OCI-LY3 (cell line): ENCODE measurements around the gene KLHDC8B.

Experiments
- H2AFZ ChIP-seq: fragments of 200-600, 300-600 bp; shearing (Covaris generic); 2 replicates; pipeline ENCODE4 v1.6.0; 2014; ENCODE audit warnings: antibody characterized with exemption, low read depth, low read length
- H3K27ac ChIP-seq: fragments of 200-600, 300-600 bp; sonication (generic); 2 replicates; pipeline ENCODE4 v1.5.1; 2014; ENCODE audit warnings: mild to moderate bottlenecking, low read length, moderate library complexity, mixed read lengths
- H3K27me3 ChIP-seq: fragments of 200-600, 300-600 bp; sonication (generic); 2 replicates; pipeline ENCODE4 v1.6.1; 2014; ENCODE audit warnings: low read depth, low read length, mixed read lengths
- H3K36me3 ChIP-seq: fragments of 200-600, 300-600 bp; sonication (generic); replicated peaks from 2 replicates; pipeline ENCODE3; 2014; ENCODE audit warnings: low read depth, low read length, mixed read lengths
- H3K4me1 ChIP-seq: fragments of 300-600, 200-600 bp; sonication (generic); 2 replicates; pipeline ENCODE4 v1.6.1; 2014; ENCODE audit warnings: low read length, mixed read lengths
- H3K4me2 ChIP-seq: fragments of 200-600, 300-600 bp; sonication (generic); 2 replicates; pipeline ENCODE4 v1.6.1; 2014; ENCODE audit warnings: low read length, mixed read lengths
- H3K4me3 ChIP-seq: fragments of 300-600, 200-600 bp; sonication (generic); 2 replicates; pipeline ENCODE4 v1.5.1; 2014; ENCODE audit warnings: antibody characterized with exemption, mild to moderate bottlenecking, low read length, moderate library complexity
- H3K79me2 ChIP-seq: fragments of 300-600, 200-600 bp; shearing (Covaris generic); 2 replicates; pipeline ENCODE4 v1.6.1; 2014; ENCODE audit warnings: mild to moderate bottlenecking, low read length, mixed read lengths
- H3K9ac ChIP-seq: fragments of 300-600, 200-600 bp; shearing (Covaris generic); 2 replicates; pipeline ENCODE4 v1.6.0; 2014; ENCODE audit warnings: mild to moderate bottlenecking, low read length, moderate library complexity
- H3K9me3 ChIP-seq: fragments of 200-600, 300-600 bp; shearing (Covaris generic); 2 replicates; pipeline ENCODE4 v1.6.1; 2014; ENCODE audit warnings: low read length, mixed read lengths; ENCODE audit not compliant: insufficient read depth
- H4K20me1 ChIP-seq: fragments of 200-600, 300-600 bp; sonication (generic); 2 replicates; pipeline ENCODE4 v1.6.1; 2016; ENCODE audit warnings: low read length, mixed read lengths; ENCODE audit not compliant: insufficient read depth
- CTCF ChIP-seq: fragments of 200-600, 300-600 bp; sonication (generic); IDR thresholded peaks from 2 replicates; pipeline ENCODE4 v1.5.1; 2014; ENCODE audit warnings: antibody characterized with exemption, low read length, low read depth
- EZH2phosphoT487 ChIP-seq: fragments of 200-600 bp; shearing (Covaris generic); IDR thresholded peaks from 2 replicates; pipeline ENCODE4 v1.6.1; 2018; ENCODE audit warnings: antibody characterized with exemption, mixed run types, low read depth

KLHDC8B gene

GRCh38 chr3:49173792-49174170 lies 2.4 kb downstream of the KLHDC8B start:
- Histone ChIP-seq H3K9me3 (no peaks in the 10 kb centered on the region), H3K79me2 (no peaks in the 10 kb centered on the region), H3K9ac (no peak overlapping the region), H3K4me1 (peaks cover 10% of the 10 kb centered on the region), H3K4me3 (no peak overlapping the region), H3K27me3 (no peaks in the 10 kb centered on the region), H3K27ac (no peak overlapping the region), H3K4me2 (no peak overlapping the region), H4K20me1 (no peaks in the 10 kb centered on the region), H3K36me3 (no peaks in the 10 kb centered on the region), H2AFZ (no peak overlapping the region)
- TF ChIP-seq EZH2phosphoT487, result no peak
- no peak for TF ChIP-seq CTCF

GRCh38 chr3:49174397-49174985 lies 3.1 kb downstream of the KLHDC8B start:
- Histone ChIP-seq H3K79me2 (no peaks in the 10 kb centered on the region), H3K36me3 (no peaks in the 10 kb centered on the region), H3K4me3 (no peak overlapping the region), H4K20me1 (no peaks in the 10 kb centered on the region), H3K4me2 (no peak overlapping the region), H2AFZ (no peak overlapping the region), H3K27ac (no peak overlapping the region), H3K27me3 (no peaks in the 10 kb centered on the region), H3K9ac (no peak overlapping the region), H3K4me1 (peaks cover 10% of the 10 kb centered on the region), H3K9me3 (no peaks in the 10 kb centered on the region)
- no peak for TF ChIP-seq EZH2phosphoT487
- TF ChIP-seq CTCF, result no peak

GRCh38 chr3:49175530-49175929 lies 4.1 kb downstream of the KLHDC8B start:
- Histone ChIP-seq H3K36me3 (no peaks in the 10 kb centered on the region), H3K9ac (no peak overlapping the region), H3K27ac (no peak overlapping the region), H3K4me3 (no peak overlapping the region), H3K4me1 (peaks cover 9% of the 10 kb centered on the region), H3K4me2 (no peak overlapping the region), H3K27me3 (no peaks in the 10 kb centered on the region), H2AFZ (no peak overlapping the region), H3K9me3 (no peaks in the 10 kb centered on the region), H3K79me2 (no peaks in the 10 kb centered on the region), H4K20me1 (no peaks in the 10 kb centered on the region)
- TF ChIP-seq EZH2phosphoT487 (no peak), CTCF (no peak)

GRCh38 chr3:49177073-49177472 lies 5.7 kb downstream of the KLHDC8B start:
- no peaks in the 10 kb centered on the region for H3K36me3 ChIP-seq
- H3K27me3 ChIP-seq, result no peaks in the 10 kb centered on the region
- no peak overlapping the region for H3K9ac ChIP-seq
- H3K4me1 ChIP-seq, result peaks cover under 1% of the 10 kb centered on the region
- H3K79me2 ChIP-seq, result no peaks in the 10 kb centered on the region
- H3K9me3 ChIP-seq, result no peaks in the 10 kb centered on the region
- H3K27ac ChIP-seq, result no peak overlapping the region
- no peak for TF ChIP-seq CTCF
- TF ChIP-seq EZH2phosphoT487, result no peak
- H3K4me2 ChIP-seq, result no peak overlapping the region
- no peak overlapping the region for H3K4me3 ChIP-seq
- no peaks in the 10 kb centered on the region for H4K20me1 ChIP-seq
- H2AFZ ChIP-seq, result no peak overlapping the region
